Measurements from ENCODE around the gene ARID5B.

Gene ARID5B

DNA sequence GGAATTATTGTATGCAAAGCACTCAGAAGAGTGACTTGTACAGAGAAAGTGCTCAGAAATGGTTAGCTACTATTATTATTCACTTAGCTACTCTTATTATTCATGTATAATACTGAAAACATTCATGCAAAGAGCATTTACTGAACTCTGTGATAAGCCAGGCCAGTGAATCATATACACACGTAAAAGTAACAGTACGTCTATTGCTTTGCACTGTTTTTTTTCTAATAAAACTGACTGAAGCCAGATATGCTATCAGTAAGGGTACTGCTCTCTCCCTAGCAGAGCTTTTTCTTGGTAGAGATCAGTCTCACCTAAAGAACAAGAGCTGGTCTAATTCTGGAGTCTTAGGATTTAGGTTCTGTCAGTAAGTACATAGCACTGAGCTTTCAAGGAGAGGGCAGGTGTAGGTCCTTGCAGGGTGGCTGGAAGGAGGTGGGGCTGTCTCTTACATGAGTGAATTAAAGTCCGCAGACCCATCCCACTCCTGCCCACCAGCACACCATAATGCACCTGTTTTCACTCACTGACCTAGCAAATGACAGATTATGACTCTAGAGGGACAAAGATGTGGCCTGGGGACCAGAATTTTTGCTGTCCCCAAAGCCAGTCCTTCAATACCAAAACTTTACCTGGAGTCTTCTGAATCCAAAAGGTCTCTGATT is 145.9 kb downstream of the ARID5B start:
- H2AFZ ChIP-seq (ENCODE audit: low read length) = no peak overlapping the region
- H3K4me3 ChIP-seq (ENCODE audit: low read length, poor library complexity, severe bottlenecking) = peak overlapping the region; percentile 58
- H3K79me2 ChIP-seq (ENCODE audit: insufficient read depth, low read length) = peaks cover 93% of the 10 kb centered on the region
- H3K36me3 ChIP-seq (ENCODE audit: insufficient read depth, low read length) = peaks cover 29% of the 10 kb centered on the region
- H3K27me3 ChIP-seq (ENCODE audit: insufficient read depth, low read length, poor library complexity, severe bottlenecking) = no peaks in the 10 kb centered on the region
- peaks cover 82% of the 10 kb centered on the region for H3K4me1 ChIP-seq (ENCODE audit: insufficient read depth, low read length, poor library complexity, severe bottlenecking)
- H3K9ac ChIP-seq (ENCODE audit: low read depth, low read length, poor library complexity, severe bottlenecking) = peak overlapping the region; percentile 54
- peaks cover 8% of the 10 kb centered on the region for H3F3A ChIP-seq (ENCODE audit: low read depth)
- no peaks in the 10 kb centered on the region for H3K9me2 ChIP-seq (replicated peaks; ENCODE audit: low read depth, low read length)
- no peaks in the 10 kb centered on the region for H3K9me3 ChIP-seq (ENCODE audit: insufficient read depth, low read depth, low read length)
- TF ChIP-seq EZH2phosphoT487 (IDR thresholded peaks at IDR 0.05; ENCODE audit: borderline replicate concordance) = no peak
- TF ChIP-seq, protein P1, sequence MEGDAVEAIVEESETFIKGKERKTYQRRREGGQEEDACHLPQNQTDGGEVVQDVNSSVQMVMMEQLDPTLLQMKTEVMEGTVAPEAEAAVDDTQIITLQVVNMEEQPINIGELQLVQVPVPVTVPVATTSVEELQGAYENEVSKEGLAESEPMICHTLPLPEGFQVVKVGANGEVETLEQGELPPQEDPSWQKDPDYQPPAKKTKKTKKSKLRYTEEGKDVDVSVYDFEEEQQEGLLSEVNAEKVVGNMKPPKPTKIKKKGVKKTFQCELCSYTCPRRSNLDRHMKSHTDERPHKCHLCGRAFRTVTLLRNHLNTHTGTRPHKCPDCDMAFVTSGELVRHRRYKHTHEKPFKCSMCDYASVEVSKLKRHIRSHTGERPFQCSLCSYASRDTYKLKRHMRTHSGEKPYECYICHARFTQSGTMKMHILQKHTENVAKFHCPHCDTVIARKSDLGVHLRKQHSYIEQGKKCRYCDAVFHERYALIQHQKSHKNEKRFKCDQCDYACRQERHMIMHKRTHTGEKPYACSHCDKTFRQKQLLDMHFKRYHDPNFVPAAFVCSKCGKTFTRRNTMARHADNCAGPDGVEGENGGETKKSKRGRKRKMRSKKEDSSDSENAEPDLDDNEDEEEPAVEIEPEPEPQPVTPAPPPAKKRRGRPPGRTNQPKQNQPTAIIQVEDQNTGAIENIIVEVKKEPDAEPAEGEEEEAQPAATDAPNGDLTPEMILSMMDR (conservative IDR thresholded peaks at IDR 0.05; ENCODE audit: low read length) = no peak
- H3K4me2 ChIP-seq (ENCODE audit: low read depth, low read length, poor library complexity, severe bottlenecking) = peak overlapping the region; percentile 71
- H4K20me1 ChIP-seq (ENCODE audit: insufficient read depth, low read length, poor library complexity, severe bottlenecking) = peaks cover 20% of the 10 kb centered on the region

DNA sequence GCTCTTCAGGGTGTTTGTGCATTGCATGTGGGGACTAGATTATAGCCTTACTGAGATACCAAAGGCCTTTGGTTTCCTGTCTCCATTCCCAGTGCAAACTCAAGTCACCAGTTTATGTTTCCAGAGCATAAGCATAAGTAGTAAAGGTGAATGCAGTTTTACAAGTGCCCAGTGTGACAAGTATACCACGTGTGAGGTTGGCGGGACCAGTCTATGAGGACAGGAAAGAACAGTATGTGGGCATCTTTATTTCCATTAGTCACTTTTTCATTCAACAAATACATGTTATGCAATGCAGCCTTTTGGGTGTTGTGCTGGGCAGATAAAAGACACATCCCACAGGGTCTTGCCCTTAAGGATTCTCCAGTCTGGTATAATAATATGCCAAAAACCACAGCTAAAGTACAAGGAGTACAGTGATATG is 146.5 kb downstream of the ARID5B start:
- Histone ChIP-seq H3K79me2 (ENCODE audit: insufficient read depth, low read length) (peaks cover 93% of the 10 kb centered on the region), H4K20me1 (ENCODE audit: insufficient read depth, low read length, poor library complexity, severe bottlenecking) (peaks cover 20% of the 10 kb centered on the region), H3K9ac (ENCODE audit: low read depth, low read length, poor library complexity, severe bottlenecking) (peak overlapping the region; percentile 54), H3F3A (ENCODE audit: low read depth) (peaks cover 8% of the 10 kb centered on the region), H3K36me3 (ENCODE audit: insufficient read depth, low read length) (peaks cover 33% of the 10 kb centered on the region), H3K4me2 (ENCODE audit: low read depth, low read length, poor library complexity, severe bottlenecking) (peak overlapping the region; percentile 71), H3K4me1 (ENCODE audit: insufficient read depth, low read length, poor library complexity, severe bottlenecking) (peaks cover 82% of the 10 kb centered on the region), H3K9me3 (ENCODE audit: insufficient read depth, low read depth, low read length) (no peaks in the 10 kb centered on the region), H3K9me2 (replicated peaks; ENCODE audit: low read depth, low read length) (no peaks in the 10 kb centered on the region), H3K4me3 (ENCODE audit: low read length, poor library complexity, severe bottlenecking) (peak overlapping the region; percentile 58), H2AFZ (ENCODE audit: low read length) (no peak overlapping the region), H3K27me3 (ENCODE audit: insufficient read depth, low read length, poor library complexity, severe bottlenecking) (no peaks in the 10 kb centered on the region)
- TF ChIP-seq EZH2phosphoT487 (IDR thresholded peaks at IDR 0.05; ENCODE audit: borderline replicate concordance) = no peak
- TF ChIP-seq, protein P1 (conservative IDR thresholded peaks at IDR 0.05; ENCODE audit: low read length) = no peak

DNA sequence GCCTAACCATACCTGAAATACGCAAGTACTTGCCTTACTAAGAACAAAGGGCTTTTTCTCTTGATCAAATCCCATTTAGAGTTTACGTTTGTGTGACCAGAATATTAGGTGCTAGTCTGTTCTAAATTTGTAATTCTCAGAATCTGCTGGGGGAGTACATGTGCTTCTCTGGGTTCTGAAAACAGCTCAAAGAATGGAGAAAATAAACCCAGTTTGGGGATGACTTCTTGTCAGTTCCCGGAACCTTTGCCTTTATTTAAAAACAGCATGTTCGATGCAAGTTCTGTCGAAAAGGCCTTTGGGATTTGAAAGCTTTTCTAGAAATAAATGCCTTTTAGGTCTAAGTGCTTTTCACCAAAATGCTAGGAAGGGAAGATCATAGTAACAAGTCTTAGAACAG is 147.0 kb downstream of the ARID5B start:
- Histone ChIP-seq H3K36me3 (ENCODE audit: insufficient read depth, low read length) (peaks cover 37% of the 10 kb centered on the region), H3K4me3 (ENCODE audit: low read length, poor library complexity, severe bottlenecking) (peak overlapping the region; percentile 58), H3K27me3 (ENCODE audit: insufficient read depth, low read length, poor library complexity, severe bottlenecking) (no peaks in the 10 kb centered on the region), H3K9me2 (replicated peaks; ENCODE audit: low read depth, low read length) (no peaks in the 10 kb centered on the region), H4K20me1 (ENCODE audit: insufficient read depth, low read length, poor library complexity, severe bottlenecking) (peaks cover 20% of the 10 kb centered on the region), H3K9me3 (ENCODE audit: insufficient read depth, low read depth, low read length) (no peaks in the 10 kb centered on the region), H3K9ac (ENCODE audit: low read depth, low read length, poor library complexity, severe bottlenecking) (peak overlapping the region; percentile 54), H3F3A (ENCODE audit: low read depth) (peaks cover 8% of the 10 kb centered on the region), H3K4me2 (ENCODE audit: low read depth, low read length, poor library complexity, severe bottlenecking) (peak overlapping the region; percentile 71), H3K79me2 (ENCODE audit: insufficient read depth, low read length) (peaks cover 93% of the 10 kb centered on the region), H3K4me1 (ENCODE audit: insufficient read depth, low read length, poor library complexity, severe bottlenecking) (peaks cover 82% of the 10 kb centered on the region), H2AFZ (ENCODE audit: low read length) (no peak overlapping the region)
- TF ChIP-seq, protein P1 (conservative IDR thresholded peaks at IDR 0.05; ENCODE audit: low read length) = no peak
- no peak for TF ChIP-seq EZH2phosphoT487 (IDR thresholded peaks at IDR 0.05; ENCODE audit: borderline replicate concordance)
